GM23338 (cell line): ENCODE results near the gene PEPD.

Experiments used
- CREB1 ChIP-seq: fragments of 250-450 bp; sonication (Bioruptor Pico); IDR thresholded peaks from 2 replicates; pipeline ENCODE4 v1.5.0; 2020; ENCODE audit warnings: low read depth, mild to moderate bottlenecking, moderate library complexity
- CTCF ChIP-seq, 2 experiments: fragments of 200-600 bp in 1 of 2; sonication (generic) in 1 of 2; conservative IDR thresholded peaks; 2 replicates each; pipeline versions ENCODE4 v1.5.1 to v1.6.1; 2016 to 2017; ENCODE audit warnings: antibody characterized with exemption in 2 of 2, low read depth in 2 of 2, mild to moderate bottlenecking in 2 of 2, moderate library complexity in 1 of 2
- EZH2 ChIP-seq: fragments of 200-600 bp; sonication (generic); IDR thresholded peaks from one replicate; pipeline ENCODE4 v1.8.0; 2017; ENCODE audit warnings: antibody characterized with exemption, mild to moderate bottlenecking, low read depth; ENCODE audit not compliant: unreplicated experiment
- POLR2AphosphoS5 ChIP-seq: IDR thresholded peaks from 2 replicates; pipeline ENCODE4 v1.6.1; 2016; ENCODE audit warnings: antibody characterized with exemption, low read depth

DNA sequence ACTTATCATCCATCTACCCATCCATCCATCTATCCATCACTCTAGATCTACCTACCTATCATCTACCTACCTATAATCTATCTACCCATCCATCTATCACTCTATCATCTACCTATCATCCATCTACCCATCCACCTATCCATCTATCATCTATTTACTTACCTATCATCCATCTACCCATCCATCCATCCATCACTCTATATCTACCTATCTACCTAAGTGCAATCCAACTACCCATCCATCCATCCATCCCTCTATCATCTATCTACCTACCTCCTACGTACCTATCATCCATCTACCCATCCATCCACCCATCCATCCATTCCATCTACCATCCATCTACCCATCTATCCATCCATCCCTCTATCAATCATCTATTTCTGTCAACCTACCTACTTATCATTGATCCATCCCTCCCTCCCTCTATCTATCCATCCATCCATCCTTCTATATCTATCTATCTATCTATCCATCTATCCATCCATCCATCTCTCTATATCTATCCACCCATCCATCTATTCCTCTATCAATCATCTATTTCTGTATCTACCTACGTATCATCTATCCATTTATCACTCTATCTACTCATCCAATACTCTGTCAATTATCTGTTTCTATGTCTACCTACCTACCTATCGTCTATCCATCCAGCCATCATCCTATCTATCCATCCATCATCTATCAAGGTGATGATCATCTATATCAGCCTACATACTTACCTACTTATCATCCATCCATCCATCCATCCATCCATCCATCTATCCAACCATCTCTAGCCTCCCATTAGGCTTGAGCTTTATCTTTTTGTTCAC lies 99.0 kb downstream of the PEPD start:
- TF ChIP-seq CTCF (conservative IDR thresholded peaks at IDR 0.05; ENCODE audit: low read depth in 2 of 2) (no peak), POLR2AphosphoS5 (no peak), EZH2 (no peak), CREB1 (CRISPR knock-in tag) (no peak)
